IMR-90 (cell line): ENCODE results near the gene PCDHA8. TPM values are rescaled to one million over a fixed set of nuclear protein-coding genes. Genes with fewer than 3 reads are reported as not detected.

ENCODE experiments used
- ATAC-seq: fragments of 200-7000 bp; cut with Tn5 transposase; 2 replicates; pipeline ENCODE4 v1.9.1; 2020; ENCODE audit warnings: low read depth, mild to moderate bottlenecking, moderate library complexity
- BruUV-seq: library from RNA; stranded (reverse); fragments of 400-500 nt; replicated peaks from 2 replicates; lab custom pipeline; 2021; lab: Mats Ljungman, UMichigan
- CTCF ChIA-PET: fragments of 300-600 bp; formaldehyde crosslinking; extraction: SDS; loops from one replicate; lab custom pipeline; 2021; ENCODE audit warnings: antibody characterized with exemption; lab: Yijun Ruan, JAX
- POLR2A ChIA-PET: fragments of 300-600 bp; sonication (Branson Sonifier 250); formaldehyde crosslinking; loops from one replicate; lab custom pipeline; 2022; ENCODE audit warnings: antibody characterized with exemption; ENCODE audit not compliant: unreplicated experiment; lab: Charles Lee
- DNase-seq: peaks from one replicate; pipeline ENCODE4 v3.0.0; 2013
- H2AFZ ChIP-seq: replicated peaks from 2 replicates; pipeline ENCODE3; 2013; ENCODE audit warnings: low read length, mild to moderate bottlenecking; ENCODE audit not compliant: poor library complexity
- H2AK5ac ChIP-seq: 2 replicates; pipeline ENCODE4 v1.6.1; 2013; ENCODE audit warnings: low read depth, low read length, inconsistent platforms
- H2AK9ac ChIP-seq: replicated peaks from 2 replicates; pipeline ENCODE3; 2013; ENCODE audit warnings: mild to moderate bottlenecking, low read depth, low read length, moderate library complexity; ENCODE audit not compliant: poor library complexity
- H2BK120ac ChIP-seq: 2 replicates; pipeline ENCODE4 v1.6.1; 2013; ENCODE audit warnings: low read depth, low read length, inconsistent platforms
- H2BK15ac ChIP-seq: 3 replicates; pipeline ENCODE4 v1.6.1; 2013; ENCODE audit warnings: low read depth, low read length, inconsistent platforms
- H2BK20ac ChIP-seq: 2 replicates; pipeline ENCODE4 v1.6.1; 2013; ENCODE audit warnings: low read depth, mild to moderate bottlenecking, inconsistent platforms, low read length, moderate library complexity
- H2BK5ac ChIP-seq: 2 replicates; pipeline ENCODE4 v1.6.1; 2013; ENCODE audit warnings: mild to moderate bottlenecking, low read depth, low read length, inconsistent platforms; ENCODE audit not compliant: poor library complexity, severe bottlenecking
- H3K14ac ChIP-seq: replicated peaks from 2 replicates; pipeline ENCODE4 v1.6.1; 2013; ENCODE audit warnings: low read depth, low read length, inconsistent platforms
- H3K18ac ChIP-seq: 2 replicates; pipeline ENCODE4 v1.6.1; 2013; ENCODE audit warnings: low read depth, low read length, control low read depth
- H3K23ac ChIP-seq: 2 replicates; pipeline ENCODE4 v1.6.1; 2013; ENCODE audit warnings: low read depth, low read length, inconsistent platforms
- H3K27ac ChIP-seq: 2 replicates; pipeline ENCODE4 v1.5.1; 2013; ENCODE audit warnings: mild to moderate bottlenecking, control low read depth, low read length; ENCODE audit not compliant: insufficient read depth
- H3K27me3 ChIP-seq: 2 replicates; pipeline ENCODE4 v1.6.1; 2013; ENCODE audit warnings: low read length; ENCODE audit not compliant: control insufficient read depth, insufficient read depth
- H3K36me3 ChIP-seq: 2 replicates; pipeline ENCODE4 v1.6.1; 2013; ENCODE audit warnings: low read length, mixed read lengths; ENCODE audit not compliant: control insufficient read depth, insufficient read depth
- H3K4ac ChIP-seq: 2 replicates; pipeline ENCODE4 v1.6.1; 2013; ENCODE audit warnings: low read depth, low read length, inconsistent platforms
- H3K4me1 ChIP-seq: 2 replicates; pipeline ENCODE4 v1.6.1; 2013; ENCODE audit warnings: low read length, mixed read lengths; ENCODE audit not compliant: control insufficient read depth, insufficient read depth
- H3K4me2 ChIP-seq: 2 replicates; pipeline ENCODE4 v1.6.1; 2013; ENCODE audit warnings: low read depth, mild to moderate bottlenecking, control low read depth, low read length, moderate library complexity
- H3K4me3 ChIP-seq: 2 replicates; pipeline ENCODE4 v1.5.1; 2013; ENCODE audit warnings: low read depth, mild to moderate bottlenecking, control low read depth, low read length, moderate library complexity; ENCODE audit not compliant: insufficient read depth
- H3K56ac ChIP-seq: 2 replicates; pipeline ENCODE4 v1.6.1; 2013; ENCODE audit warnings: low read length, inconsistent platforms; ENCODE audit not compliant: insufficient read depth; ENCODE audit errors: extremely low read depth
- H3K79me1 ChIP-seq, 2 experiments: 2 replicates each; pipeline ENCODE4 v1.6.1; 2013; ENCODE audit warnings: low read length in 2 of 2, inconsistent platforms in 1 of 2, low read depth in 1 of 2
- H3K9ac ChIP-seq: 2 replicates; pipeline ENCODE4 v1.6.1; 2013; ENCODE audit warnings: low read depth, low read length, control low read depth
- H3K9me1 ChIP-seq: 2 replicates; pipeline ENCODE4 v1.6.1; 2013; ENCODE audit warnings: low read length, inconsistent platforms; ENCODE audit not compliant: insufficient read depth
- H3K9me3 ChIP-seq: 2 replicates; pipeline ENCODE4 v1.6.1; 2013; ENCODE audit warnings: low read length; ENCODE audit not compliant: control insufficient read depth, insufficient read depth
- H4K20me1 ChIP-seq: 2 replicates; pipeline ENCODE4 v1.6.1; 2013; ENCODE audit warnings: low read length, inconsistent platforms; ENCODE audit not compliant: insufficient read depth
- H4K5ac ChIP-seq: 2 replicates; pipeline ENCODE4 v1.6.1; 2013; ENCODE audit warnings: mild to moderate bottlenecking, low read depth, low read length, control low read depth
- H4K8ac ChIP-seq, 2 experiments: 2 replicates each; pipeline ENCODE4 v1.6.1; 2013; ENCODE audit warnings: low read depth in 2 of 2, low read length in 2 of 2, control low read depth in 1 of 2, inconsistent platforms in 1 of 2
- H4K91ac ChIP-seq: 2 replicates; pipeline ENCODE4 v1.6.1; 2013; ENCODE audit warnings: low read depth, low read length, inconsistent platforms; ENCODE audit not compliant: insufficient read depth
- CEBPB ChIP-seq: IDR thresholded peaks from 2 replicates; pipeline ENCODE4 v1.6.1; 2012; ENCODE audit warnings: low read depth, low read length, improper control_type of control experiment
- CHD1 ChIP-seq: IDR thresholded peaks from 2 replicates; pipeline ENCODE4 v1.6.1; 2012; ENCODE audit warnings: low read depth, low read length, improper control_type of control experiment
- FOS ChIP-seq: fragments of 150-350 bp; IDR thresholded peaks from 2 replicates; pipeline ENCODE4 v1.6.1; 2016; ENCODE audit warnings: low read depth, low read length
- MAZ ChIP-seq: IDR thresholded peaks from 2 replicates; pipeline ENCODE4 v1.6.1; 2012; ENCODE audit warnings: low read depth, mild to moderate bottlenecking, low read length, improper control_type of control experiment, moderate library complexity, borderline replicate concordance
- POLR2A ChIP-seq: IDR thresholded peaks from 2 replicates; pipeline ENCODE4 v1.6.1; 2012; ENCODE audit warnings: mild to moderate bottlenecking, low read depth, low read length
- RAD21 ChIP-seq: IDR thresholded peaks from 2 replicates; pipeline ENCODE4 v1.6.1; 2012; ENCODE audit warnings: low read length, improper control_type of control experiment
- RCOR1 ChIP-seq: IDR thresholded peaks from 2 replicates; pipeline ENCODE4 v1.6.1; 2012; ENCODE audit warnings: mild to moderate bottlenecking, low read length, improper control_type of control experiment; ENCODE audit not compliant: insufficient replicate concordance
- RFX5 ChIP-seq: IDR thresholded peaks from 2 replicates; pipeline ENCODE4 v1.8.0; 2012; ENCODE audit warnings: low read depth, mild to moderate bottlenecking, low read length, moderate library complexity
- SMC3 ChIP-seq: fragments of 150-350 bp; IDR thresholded peaks from 2 replicates; pipeline ENCODE4 v1.6.1; 2016; ENCODE audit warnings: low read depth, mild to moderate bottlenecking, antibody characterized with exemption, low read length, moderate library complexity
- WGBS, 2 experiments: methylation state at CpG; one replicate each; pipeline versions ENCODE4 v1.1.5 to v1.1.7; 2013; ENCODE audit warnings: missing lambda C conversion rate in 2 of 2; ENCODE audit not compliant: insufficient read length in 1 of 2; ENCODE audit errors: extremely low coverage in 2 of 2; 5-methylcytosine and 5-hydroxymethylcytosine counted together
- dilution Hi-C: fragments of 300-500 bp; cut with HindIII; formaldehyde crosslinking; loops from one replicate; pipeline ENCODE4 v1.14.3; 2018; ENCODE audit warnings: low sequenced_read_pairs; ENCODE audit not compliant: unreplicated experiment
- in situ Hi-C: fragments of 300-500 bp; cut with MboI; formaldehyde crosslinking; loops from 3 replicates; pipeline ENCODE4 v1.14.3; 2019; ENCODE audit warnings: low sequenced_read_pairs, inconsistent platforms, mixed read lengths
- intact Hi-C: fragments of 100-400 bp; cut with micrococcal nuclease; formaldehyde crosslinking; loops from 2 replicates; pipeline ENCODE4 v1.10.0; 2022
- polyA plus RNA-seq, 3 experiments: library from polyadenylated mRNA; depleted of rRNA; stranded (reverse); fragments of >200 nt; gene quantifications; 2 replicates each; pipeline ENCODE4 v1.2.3, GENCODE V29; 2012; ENCODE audit warnings: low replicate concordance in 1 of 3
- total RNA-seq: library from RNA; depleted of rRNA; stranded (reverse); fragments of >200 nt; gene quantifications from 2 replicates; pipeline ENCODE4 v1.2.3, GENCODE V29; 2012
- TF ChIP-seq, protein P1 (sequence below): fragments of 150-350 bp; IDR thresholded peaks from 2 replicates; pipeline ENCODE4 v1.6.1; 2017; ENCODE audit warnings: mild to moderate bottlenecking, antibody characterized with exemption, low read length, low read depth
- TF ChIP-seq, protein P2 (sequence below): conservative IDR thresholded peaks from 2 replicates; pipeline ENCODE4 v1.5.1; 2012; ENCODE audit warnings: mild to moderate bottlenecking, low read depth, low read length, improper control_type of control experiment

PCDHA8 gene
- total and polyA plus RNA-seq, 2 of the 4 experiments (the other 2 are of a cell fraction), result under 0.01 to 0.02 TPM

- Histone ChIP-seq H3K56ac (no peak overlapping the region), H3K4me3 (no peak overlapping the region), H3K18ac (no peak overlapping the region), H2BK5ac (no peak overlapping the region), H4K8ac (no peak overlapping the region), H3K27ac (no peak overlapping the region), H2BK120ac (no peak overlapping the region), H3K9ac (no peak overlapping the region), H2BK15ac (no peak overlapping the region), H2BK20ac (no peak overlapping the region), H3K4me1 (no peaks in the 10 kb centered on the region), H4K20me1 (no peaks in the 10 kb centered on the region), H3K36me3 (no peaks in the 10 kb centered on the region), H2AFZ (no peak overlapping the region), H3K9me1 (no peaks in the 10 kb centered on the region), H2AK5ac (no peak overlapping the region), H3K79me1 (no peaks in the 10 kb centered on the region), H4K91ac (no peak overlapping the region), H3K4me2 (no peak overlapping the region), H4K5ac (no peak overlapping the region), H3K23ac (no peak overlapping the region), H3K14ac (no peak overlapping the region), H3K27me3 (no peaks in the 10 kb centered on the region), H3K4ac (no peak overlapping the region), H2AK9ac (no peak overlapping the region), H3K9me3 (peaks cover 17% of the 10 kb centered on the region)
- DNase-seq, result no peak
- TF ChIP-seq CHD1, result no peak
- TF ChIP-seq SMC3, result no peak
- TF ChIP-seq RFX5, result no peak
- TF ChIP-seq, protein P1, sequence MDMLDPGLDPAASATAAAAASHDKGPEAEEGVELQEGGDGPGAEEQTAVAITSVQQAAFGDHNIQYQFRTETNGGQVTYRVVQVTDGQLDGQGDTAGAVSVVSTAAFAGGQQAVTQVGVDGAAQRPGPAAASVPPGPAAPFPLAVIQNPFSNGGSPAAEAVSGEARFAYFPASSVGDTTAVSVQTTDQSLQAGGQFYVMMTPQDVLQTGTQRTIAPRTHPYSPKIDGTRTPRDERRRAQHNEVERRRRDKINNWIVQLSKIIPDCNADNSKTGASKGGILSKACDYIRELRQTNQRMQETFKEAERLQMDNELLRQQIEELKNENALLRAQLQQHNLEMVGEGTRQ, result no peak
- TF ChIP-seq RAD21, result no peak
- TF ChIP-seq CEBPB, result no peak
- TF ChIP-seq POLR2A, result no peak
- TF ChIP-seq MAZ, result no peak
- TF ChIP-seq FOS, result no peak
- TF ChIP-seq, protein P2, sequence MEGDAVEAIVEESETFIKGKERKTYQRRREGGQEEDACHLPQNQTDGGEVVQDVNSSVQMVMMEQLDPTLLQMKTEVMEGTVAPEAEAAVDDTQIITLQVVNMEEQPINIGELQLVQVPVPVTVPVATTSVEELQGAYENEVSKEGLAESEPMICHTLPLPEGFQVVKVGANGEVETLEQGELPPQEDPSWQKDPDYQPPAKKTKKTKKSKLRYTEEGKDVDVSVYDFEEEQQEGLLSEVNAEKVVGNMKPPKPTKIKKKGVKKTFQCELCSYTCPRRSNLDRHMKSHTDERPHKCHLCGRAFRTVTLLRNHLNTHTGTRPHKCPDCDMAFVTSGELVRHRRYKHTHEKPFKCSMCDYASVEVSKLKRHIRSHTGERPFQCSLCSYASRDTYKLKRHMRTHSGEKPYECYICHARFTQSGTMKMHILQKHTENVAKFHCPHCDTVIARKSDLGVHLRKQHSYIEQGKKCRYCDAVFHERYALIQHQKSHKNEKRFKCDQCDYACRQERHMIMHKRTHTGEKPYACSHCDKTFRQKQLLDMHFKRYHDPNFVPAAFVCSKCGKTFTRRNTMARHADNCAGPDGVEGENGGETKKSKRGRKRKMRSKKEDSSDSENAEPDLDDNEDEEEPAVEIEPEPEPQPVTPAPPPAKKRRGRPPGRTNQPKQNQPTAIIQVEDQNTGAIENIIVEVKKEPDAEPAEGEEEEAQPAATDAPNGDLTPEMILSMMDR, result no peak
- TF ChIP-seq RCOR1, result no peak
- intact Hi-C loops, result no loop called here
- no peak for ATAC-seq
- POLR2A ChIA-PET, result no interaction called here
- WGBS, 2 experiments, result 44% methylated on average over 79 of the region's 103 CpGs; no CpG with 5 or more reads in 1 of the 2 experiments
- BruUV-seq, result no TSS peak
- in situ Hi-C loops, result no loop called here
- CTCF ChIA-PET, result no interaction called here
- dilution Hi-C loops, result no loop called here
These were observed 5.1 kb upstream of the PCDHA8 start for GRCh38 chr5:140835622-140836510.
